NB4 (cell line): Measurements from ENCODE around the gene SHISAL1.

Experiments
- DNase-seq: peaks from one replicate; pipeline ENCODE4 v3.0.0; 2010; ENCODE audit warnings: low read depth
- H3K4me3 ChIP-seq: one replicate; pipeline ENCODE4 v1.5.1; 2011; ENCODE audit warnings: mild to moderate bottlenecking, low read depth, low read length, moderate library complexity
- MYC ChIP-seq: IDR thresholded peaks from 2 replicates; pipeline ENCODE4 v1.6.1; 2011; ENCODE audit warnings: low read depth, low read length
- POLR2A ChIP-seq: IDR thresholded peaks from 2 replicates; pipeline ENCODE4 v1.6.1; 2011; ENCODE audit warnings: mild to moderate bottlenecking; ENCODE audit not compliant: insufficient read length; ENCODE audit errors: extremely low read depth
- TF ChIP-seq, protein P1 (sequence below): IDR thresholded peaks from 2 replicates; pipeline ENCODE4 v1.6.1; 2011; ENCODE audit warnings: low read depth, low read length
- TF ChIP-seq, protein P2 (sequence below): IDR thresholded peaks from one replicate; pipeline ENCODE4 v1.5.1; 2012; ENCODE audit warnings: low read depth, low read length

SHISAL1 gene

DNA sequence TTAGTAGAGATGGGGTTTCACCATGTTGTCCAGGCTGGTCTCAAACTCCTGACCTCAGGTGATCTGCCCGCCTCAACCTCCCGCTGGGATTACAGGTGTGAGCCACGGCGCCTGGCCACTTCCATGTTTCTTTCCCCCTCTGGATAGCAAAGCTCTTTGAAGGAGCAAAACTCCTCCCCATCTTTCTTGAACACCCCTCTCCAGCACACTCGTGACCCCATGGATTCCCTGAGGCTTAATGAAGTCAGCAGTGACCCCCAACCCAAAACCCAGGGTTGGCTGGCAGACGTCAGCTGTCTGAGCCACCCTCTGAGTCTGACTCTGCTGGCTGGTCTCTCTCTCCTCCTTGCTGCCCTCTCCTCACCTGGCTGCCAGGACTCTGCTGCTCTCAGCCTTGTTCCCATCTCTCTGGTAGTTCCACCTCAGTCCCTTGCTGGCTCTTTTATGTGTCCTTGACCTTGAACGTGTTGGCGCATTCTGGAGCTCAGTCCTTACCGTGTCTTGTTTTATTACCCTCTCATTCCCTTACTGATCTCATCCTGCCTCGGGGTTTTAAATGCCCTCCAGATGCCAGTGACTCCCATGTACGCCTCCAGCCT is 87.6 kb downstream of the SHISAL1 start:
- no peak overlapping the region for H3K4me3 ChIP-seq
- TF ChIP-seq MYC (no peak), POLR2A (no peak)
- TF ChIP-seq, protein P1, sequence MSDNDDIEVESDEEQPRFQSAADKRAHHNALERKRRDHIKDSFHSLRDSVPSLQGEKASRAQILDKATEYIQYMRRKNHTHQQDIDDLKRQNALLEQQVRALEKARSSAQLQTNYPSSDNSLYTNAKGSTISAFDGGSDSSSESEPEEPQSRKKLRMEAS, result no peak
- TF ChIP-seq, protein P2, sequence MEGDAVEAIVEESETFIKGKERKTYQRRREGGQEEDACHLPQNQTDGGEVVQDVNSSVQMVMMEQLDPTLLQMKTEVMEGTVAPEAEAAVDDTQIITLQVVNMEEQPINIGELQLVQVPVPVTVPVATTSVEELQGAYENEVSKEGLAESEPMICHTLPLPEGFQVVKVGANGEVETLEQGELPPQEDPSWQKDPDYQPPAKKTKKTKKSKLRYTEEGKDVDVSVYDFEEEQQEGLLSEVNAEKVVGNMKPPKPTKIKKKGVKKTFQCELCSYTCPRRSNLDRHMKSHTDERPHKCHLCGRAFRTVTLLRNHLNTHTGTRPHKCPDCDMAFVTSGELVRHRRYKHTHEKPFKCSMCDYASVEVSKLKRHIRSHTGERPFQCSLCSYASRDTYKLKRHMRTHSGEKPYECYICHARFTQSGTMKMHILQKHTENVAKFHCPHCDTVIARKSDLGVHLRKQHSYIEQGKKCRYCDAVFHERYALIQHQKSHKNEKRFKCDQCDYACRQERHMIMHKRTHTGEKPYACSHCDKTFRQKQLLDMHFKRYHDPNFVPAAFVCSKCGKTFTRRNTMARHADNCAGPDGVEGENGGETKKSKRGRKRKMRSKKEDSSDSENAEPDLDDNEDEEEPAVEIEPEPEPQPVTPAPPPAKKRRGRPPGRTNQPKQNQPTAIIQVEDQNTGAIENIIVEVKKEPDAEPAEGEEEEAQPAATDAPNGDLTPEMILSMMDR, result no peak
- DNase-seq, result no peak

DNA sequence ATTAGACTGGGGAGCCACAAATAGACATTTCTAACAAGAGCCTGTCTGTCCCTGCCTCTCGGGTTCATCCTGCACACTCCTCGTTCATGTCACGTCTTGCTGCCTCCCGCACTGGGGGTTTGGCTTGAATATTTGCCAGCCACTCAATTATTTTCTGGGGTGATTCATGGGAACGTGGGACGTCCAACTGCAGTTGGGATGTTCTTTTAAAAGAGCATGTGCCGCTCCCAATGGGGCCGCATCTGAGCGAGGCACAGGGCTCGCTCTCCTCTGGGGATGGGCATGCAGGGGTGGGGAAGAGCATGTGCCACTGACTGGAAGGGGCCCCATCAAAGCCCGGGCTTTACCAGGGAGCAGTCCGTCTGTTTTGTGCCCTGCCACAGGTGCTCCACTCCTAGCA is 88.6 kb downstream of the SHISAL1 start:
- TF ChIP-seq, protein P1, result no peak
- TF ChIP-seq POLR2A, result no peak
- TF ChIP-seq, protein P2, result no peak
- DNase-seq, result no peak
- no peak overlapping the region for H3K4me3 ChIP-seq

DNA sequence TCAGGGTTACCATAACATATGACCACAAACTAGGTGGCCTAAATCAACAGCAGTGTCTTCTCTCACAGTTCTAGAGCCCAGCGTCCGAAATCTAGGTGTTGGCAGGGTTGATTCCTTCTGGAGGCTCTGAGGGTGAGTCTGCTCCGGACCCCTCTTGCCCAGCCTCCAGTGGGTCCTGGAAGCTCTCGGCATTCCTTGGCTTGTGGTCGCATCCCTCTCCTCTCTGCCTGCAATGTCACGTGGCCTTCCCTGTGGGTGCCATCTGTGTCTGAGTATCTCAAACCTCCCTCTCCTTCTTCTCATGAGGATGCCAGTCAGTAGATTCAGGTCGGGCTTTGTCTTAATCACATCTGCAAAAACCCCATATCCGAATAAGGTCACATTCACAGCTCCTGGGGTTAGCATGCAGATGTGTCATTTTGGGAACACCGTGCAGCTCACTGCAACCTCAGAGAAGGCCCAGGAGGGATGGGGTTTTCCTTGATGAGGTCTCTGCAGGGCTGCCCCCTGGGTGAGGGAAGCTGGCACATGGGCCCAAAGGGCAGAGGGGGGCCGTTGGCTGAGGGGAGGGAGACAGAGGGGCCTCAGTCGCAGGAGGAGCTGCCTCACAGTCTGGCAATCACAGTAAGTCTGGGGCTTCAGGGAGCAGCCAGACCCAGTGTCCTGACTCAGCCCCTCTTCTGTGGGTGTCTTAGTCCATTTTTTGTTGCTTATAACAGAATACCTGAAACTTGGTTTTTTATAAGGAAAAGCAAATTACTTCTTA is 90.9 kb downstream of the SHISAL1 start:
- H3K4me3 ChIP-seq, result no peak overlapping the region
- DNase-seq, result no peak
- no peak for TF ChIP-seq POLR2A
- TF ChIP-seq MYC, result no peak
- TF ChIP-seq, protein P2, result no peak
- TF ChIP-seq, protein P1, result no peak

DNA sequence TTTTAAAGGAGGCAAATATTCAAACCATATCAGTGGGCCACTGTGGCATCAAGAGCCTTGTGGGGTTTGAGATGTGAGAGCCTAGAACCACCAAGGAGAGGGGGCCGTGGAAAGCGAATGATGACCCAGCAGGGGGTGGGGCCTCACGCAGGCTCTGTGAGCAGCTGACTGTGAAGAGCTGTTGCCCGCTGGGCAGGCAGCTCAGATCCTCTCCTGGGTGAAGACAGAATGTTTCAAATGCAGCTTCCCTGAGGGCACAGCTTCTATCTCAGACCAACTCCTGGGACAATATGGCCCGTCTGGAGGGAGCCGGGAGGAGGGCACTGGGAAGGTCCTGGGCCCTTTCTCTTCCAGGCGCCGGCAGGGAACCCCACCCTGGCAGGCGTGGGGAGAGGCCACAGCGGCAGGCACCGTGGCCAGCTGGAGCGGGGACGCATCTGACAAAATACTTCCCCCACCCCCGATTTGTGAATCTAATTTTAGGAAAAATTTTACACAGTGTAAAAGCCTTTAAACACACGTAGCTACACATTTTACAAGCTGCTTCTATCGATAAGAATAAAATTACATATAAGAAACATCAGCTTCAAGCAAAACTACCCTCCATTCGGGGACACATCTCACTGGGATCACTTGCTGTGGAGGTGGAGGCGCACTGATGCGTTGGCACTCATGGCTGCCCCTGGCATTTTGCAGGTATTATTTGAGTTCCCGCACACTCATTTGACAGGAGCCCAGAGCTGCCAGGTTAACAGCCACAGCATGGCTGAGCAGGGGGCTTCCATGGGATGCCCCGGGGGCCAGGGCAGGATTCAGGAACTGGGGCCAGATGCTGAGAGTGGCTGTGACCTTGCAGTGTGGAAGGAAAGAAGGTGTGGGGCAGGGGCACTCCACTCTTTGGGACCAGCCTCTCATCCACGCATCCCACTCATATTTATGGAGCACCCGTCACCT is 91.7 kb downstream of the SHISAL1 start:
- no peak for DNase-seq
- no peak for TF ChIP-seq MYC
- no peak overlapping the region for H3K4me3 ChIP-seq

DNA sequence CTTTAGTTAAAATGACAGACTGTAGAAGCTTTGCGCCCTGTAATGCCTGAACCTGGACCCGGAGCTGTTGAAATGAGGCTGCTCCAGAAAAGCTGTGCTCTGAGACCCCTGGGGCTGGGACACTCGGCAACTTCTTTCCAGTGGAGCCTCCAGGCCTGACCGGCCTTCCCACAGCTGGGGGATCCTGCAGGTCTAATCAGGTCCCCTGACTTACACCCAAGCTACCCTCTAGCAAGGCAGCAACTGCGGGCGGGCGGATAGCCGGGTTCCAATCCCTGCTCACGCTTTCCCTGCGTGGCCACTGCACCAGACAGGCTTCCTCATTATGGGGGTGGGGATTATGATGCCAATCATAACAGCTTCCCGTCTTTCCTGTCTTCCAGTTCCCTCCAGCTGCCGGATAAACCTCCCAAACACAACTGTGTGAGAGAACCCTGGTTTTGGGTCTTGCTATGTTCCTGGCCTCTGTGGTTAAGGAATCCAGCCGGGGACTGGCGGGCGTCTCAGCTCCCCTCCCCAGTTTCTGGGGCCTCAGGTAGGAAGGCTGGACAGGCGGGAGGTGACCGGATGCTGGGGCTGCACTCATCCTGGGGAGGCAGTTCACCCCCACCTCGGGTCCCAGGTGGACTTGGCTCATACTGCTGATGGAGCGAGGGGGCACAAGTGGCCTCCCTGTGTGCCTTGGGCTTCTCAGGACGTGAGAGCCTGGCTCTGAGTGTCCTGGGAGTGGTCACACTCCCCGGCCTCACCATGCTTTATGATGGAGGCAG is 93.5 kb downstream of the SHISAL1 start:
- no peak overlapping the region for H3K4me3 ChIP-seq
- TF ChIP-seq POLR2A (no peak), MYC (no peak)
- TF ChIP-seq, protein P1, result no peak
- TF ChIP-seq, protein P2, result no peak
- no peak for DNase-seq
